ENCODE results near the gene SEC16A.

The SEC16A gene

DNA sequence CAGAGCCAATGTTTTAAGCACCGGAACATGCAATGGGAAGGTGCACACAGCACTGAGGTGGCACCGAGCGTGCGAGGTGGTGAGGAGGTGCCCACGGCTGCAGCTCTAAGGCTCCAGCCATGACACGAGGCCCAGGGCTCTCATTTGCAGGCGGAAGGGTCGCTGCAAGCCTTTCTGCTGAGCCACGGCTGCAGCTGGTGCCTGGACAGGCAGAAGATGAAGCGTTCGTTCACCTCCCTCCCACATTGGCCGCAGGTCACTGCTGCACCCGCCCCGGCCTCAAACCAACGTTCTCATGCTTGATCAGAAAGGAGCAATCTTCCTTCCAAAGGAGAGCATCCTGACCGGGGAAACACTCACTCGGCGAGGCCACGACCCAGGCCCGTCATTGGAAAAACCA lies 38.7 kb downstream of the SEC16A start:
- H3K18ac ChIP-seq (ENCODE audit: low read length), result no peak overlapping the region
- no peak overlapping the region for H3K9ac ChIP-seq (ENCODE audit: low read depth, low read length, poor library complexity)
- no CpG with 5 or more reads among the region's 20 CpGs for WGBS, 2 donors (ENCODE audit: extremely low coverage in 2 of 2, insufficient read length in 2 of 2, insufficient replicate concordance in 1 of 2)
- no peak overlapping the region for H3K23ac ChIP-seq (ENCODE audit: low read depth, low read length, poor library complexity)
- no peak overlapping the region for H4K8ac ChIP-seq (ENCODE audit: low read depth, low read length)
- no peak overlapping the region for H2BK12ac ChIP-seq (ENCODE audit: low read length)
- no peak overlapping the region for H2BK5ac ChIP-seq (ENCODE audit: low read length)
- no peaks in the 10 kb centered on the region for H3K27me3 ChIP-seq (ENCODE audit: control insufficient read depth in 3 of 3, insufficient read depth in 3 of 3, low read depth in 1 of 3, low read length in 3 of 3)
- H4K91ac ChIP-seq (ENCODE audit: low read depth, low read length, poor library complexity), result no peak overlapping the region
- H3K14ac ChIP-seq (ENCODE audit: low read length), result no peak overlapping the region
- H2BK15ac ChIP-seq (ENCODE audit: low read length), result no peak overlapping the region
- no peaks in the 10 kb centered on the region for H3K9me3 ChIP-seq (replicated peaks in 1 of 2; ENCODE audit: control insufficient read depth in 2 of 2, insufficient read depth in 1 of 2, low read depth in 1 of 2, low read length in 2 of 2)
- no peak overlapping the region for H3K4me2 ChIP-seq (ENCODE audit: insufficient read depth, low read length, poor library complexity, severe bottlenecking)
- H2AFZ ChIP-seq (ENCODE audit: low read length), result no peak overlapping the region
- H2BK120ac ChIP-seq (ENCODE audit: low read depth, low read length), result no peak overlapping the region
- peaks cover 61 to 94% of the 10 kb centered on the region in 2 donors for H3K36me3 ChIP-seq (replicated peaks in 1 of 2; ENCODE audit: control insufficient read depth in 2 of 2, insufficient read depth in 2 of 2, low read length in 2 of 2)
- peaks cover 1 to 5% of the 10 kb centered on the region in 2 donors for H3K4me1 ChIP-seq (ENCODE audit: control insufficient read depth in 2 of 2, insufficient read depth in 1 of 2, low read depth in 1 of 2, low read length in 2 of 2)
- peaks cover 3% of the 10 kb centered on the region for H3K79me1 ChIP-seq (ENCODE audit: low read depth, low read length)
- no peak overlapping the region for H2AK5ac ChIP-seq (ENCODE audit: low read depth, low read length)
- H3K27ac ChIP-seq (replicated peaks; ENCODE audit: low read length), result no peak overlapping the region
- H3K4me3 ChIP-seq (ENCODE audit: low read length in 2 of 2), result no peak overlapping the region
- H3K4ac ChIP-seq (ENCODE audit: low read length), result no peak overlapping the region
- DNase-seq (ENCODE audit: low spot score), result no peak

DNA sequence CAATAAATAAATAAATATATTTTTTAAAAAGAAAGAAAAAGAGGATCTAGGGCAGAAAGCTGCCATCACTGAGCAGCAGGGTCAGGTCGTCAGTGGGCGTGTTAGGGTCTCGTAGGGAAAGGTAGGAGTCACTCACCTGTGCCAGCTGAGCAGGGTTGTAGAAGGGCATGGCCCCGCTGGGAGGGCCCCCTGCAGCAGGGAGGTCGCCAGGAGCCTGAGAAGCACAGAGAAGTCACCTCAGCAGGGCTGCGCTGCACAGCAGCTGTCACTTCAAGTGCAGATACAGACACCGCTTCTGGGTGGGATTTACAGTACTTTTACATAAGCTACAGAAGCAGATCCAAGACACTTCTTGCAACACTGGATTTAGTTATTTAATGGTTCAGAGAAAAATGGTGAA lies 39.2 kb downstream of the SEC16A start:
- no CpG with 5 or more reads among the region's 7 CpGs for WGBS, 2 donors (ENCODE audit: extremely low coverage in 2 of 2, insufficient read length in 2 of 2, insufficient replicate concordance in 1 of 2)
- DNase-seq (ENCODE audit: low spot score), result no peak
- Histone ChIP-seq H2AFZ (ENCODE audit: low read length) (no peak overlapping the region), H3K36me3 (replicated peaks in 1 of 2; ENCODE audit: control insufficient read depth in 2 of 2, insufficient read depth in 2 of 2, low read length in 2 of 2) (peaks cover 57 to 89% of the 10 kb centered on the region in 2 donors), H2BK15ac (ENCODE audit: low read length) (no peak overlapping the region), H4K91ac (ENCODE audit: low read depth, low read length, poor library complexity) (no peak overlapping the region), H3K79me1 (ENCODE audit: low read depth, low read length) (peaks cover 5% of the 10 kb centered on the region), H2AK5ac (ENCODE audit: low read depth, low read length) (no peak overlapping the region), H3K27ac (replicated peaks; ENCODE audit: low read length) (no peak overlapping the region), H3K23ac (ENCODE audit: low read depth, low read length, poor library complexity) (no peak overlapping the region), H2BK5ac (ENCODE audit: low read length) (no peak overlapping the region), H3K27me3 (ENCODE audit: control insufficient read depth in 3 of 3, insufficient read depth in 3 of 3, low read depth in 1 of 3, low read length in 3 of 3) (no peaks in the 10 kb centered on the region), H3K9me3 (replicated peaks in 1 of 2; ENCODE audit: control insufficient read depth in 2 of 2, insufficient read depth in 1 of 2, low read depth in 1 of 2, low read length in 2 of 2) (no peaks in the 10 kb centered on the region), H2BK12ac (ENCODE audit: low read length) (no peak overlapping the region), H2BK120ac (ENCODE audit: low read depth, low read length) (no peak overlapping the region), H3K9ac (ENCODE audit: low read depth, low read length, poor library complexity) (no peak overlapping the region), H3K4me1 (ENCODE audit: control insufficient read depth in 2 of 2, insufficient read depth in 1 of 2, low read depth in 1 of 2, low read length in 2 of 2) (peaks cover 1 to 5% of the 10 kb centered on the region in 2 donors), H3K4me2 (ENCODE audit: insufficient read depth, low read length, poor library complexity, severe bottlenecking) (no peak overlapping the region), H3K14ac (ENCODE audit: low read length) (no peak overlapping the region), H4K8ac (ENCODE audit: low read depth, low read length) (no peak overlapping the region), H3K18ac (ENCODE audit: low read length) (no peak overlapping the region), H3K4ac (ENCODE audit: low read length) (no peak overlapping the region), H3K4me3 (ENCODE audit: low read length in 2 of 2) (no peak overlapping the region)

DNA sequence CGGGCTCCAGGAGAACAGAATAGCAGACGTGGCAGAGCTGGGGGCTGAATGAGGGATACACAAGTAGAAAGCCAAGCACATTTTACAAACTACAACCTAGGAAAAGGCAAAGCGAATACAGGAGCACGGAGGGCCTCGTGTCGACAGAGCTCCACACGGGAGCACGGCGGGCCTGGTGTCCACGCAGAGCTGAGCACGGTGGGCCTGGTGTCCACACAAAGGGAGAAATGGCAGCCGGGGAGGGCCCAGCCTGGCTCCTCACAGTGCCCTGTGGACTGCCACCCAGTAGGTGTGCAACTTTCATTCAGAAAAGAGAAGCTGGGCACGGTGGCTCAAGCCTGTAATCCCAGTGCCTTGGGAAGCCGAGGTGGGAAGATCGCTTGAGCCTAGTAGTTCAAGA lies 39.8 kb downstream of the SEC16A start:
- DNase-seq (ENCODE audit: low spot score), result no peak
- Histone ChIP-seq H3K4ac (ENCODE audit: low read length) (no peak overlapping the region), H3K27ac (replicated peaks; ENCODE audit: low read length) (no peak overlapping the region), H2AFZ (ENCODE audit: low read length) (no peak overlapping the region), H3K4me3 (ENCODE audit: low read length in 2 of 2) (no peak overlapping the region), H2BK120ac (ENCODE audit: low read depth, low read length) (no peak overlapping the region), H3K27me3 (ENCODE audit: control insufficient read depth in 3 of 3, insufficient read depth in 3 of 3, low read depth in 1 of 3, low read length in 3 of 3) (no peaks in the 10 kb centered on the region), H4K91ac (ENCODE audit: low read depth, low read length, poor library complexity) (no peak overlapping the region), H3K9ac (ENCODE audit: low read depth, low read length, poor library complexity) (no peak overlapping the region), H2AK5ac (ENCODE audit: low read depth, low read length) (no peak overlapping the region), H2BK5ac (ENCODE audit: low read length) (no peak overlapping the region), H3K36me3 (replicated peaks in 1 of 2; ENCODE audit: control insufficient read depth in 2 of 2, insufficient read depth in 2 of 2, low read length in 2 of 2) (peaks cover 54 to 83% of the 10 kb centered on the region in 2 donors), H3K23ac (ENCODE audit: low read depth, low read length, poor library complexity) (no peak overlapping the region), H4K8ac (ENCODE audit: low read depth, low read length) (no peak overlapping the region), H3K14ac (ENCODE audit: low read length) (no peak overlapping the region), H3K4me2 (ENCODE audit: insufficient read depth, low read length, poor library complexity, severe bottlenecking) (no peak overlapping the region), H3K4me1 (ENCODE audit: control insufficient read depth in 2 of 2, insufficient read depth in 1 of 2, low read depth in 1 of 2, low read length in 2 of 2) (peaks cover 3 to 9% of the 10 kb centered on the region in 2 donors), H3K79me1 (ENCODE audit: low read depth, low read length) (peaks cover 9% of the 10 kb centered on the region), H3K9me3 (replicated peaks in 1 of 2; ENCODE audit: control insufficient read depth in 2 of 2, insufficient read depth in 1 of 2, low read depth in 1 of 2, low read length in 2 of 2) (no peaks in the 10 kb centered on the region), H3K18ac (ENCODE audit: low read length) (no peak overlapping the region), H2BK12ac (ENCODE audit: low read length) (no peak overlapping the region), H2BK15ac (ENCODE audit: low read length) (no peak overlapping the region)
- WGBS, 2 donors (ENCODE audit: extremely low coverage in 2 of 2, insufficient read length in 2 of 2, insufficient replicate concordance in 1 of 2), result no CpG with 5 or more reads among the region's 15 CpGs

DNA sequence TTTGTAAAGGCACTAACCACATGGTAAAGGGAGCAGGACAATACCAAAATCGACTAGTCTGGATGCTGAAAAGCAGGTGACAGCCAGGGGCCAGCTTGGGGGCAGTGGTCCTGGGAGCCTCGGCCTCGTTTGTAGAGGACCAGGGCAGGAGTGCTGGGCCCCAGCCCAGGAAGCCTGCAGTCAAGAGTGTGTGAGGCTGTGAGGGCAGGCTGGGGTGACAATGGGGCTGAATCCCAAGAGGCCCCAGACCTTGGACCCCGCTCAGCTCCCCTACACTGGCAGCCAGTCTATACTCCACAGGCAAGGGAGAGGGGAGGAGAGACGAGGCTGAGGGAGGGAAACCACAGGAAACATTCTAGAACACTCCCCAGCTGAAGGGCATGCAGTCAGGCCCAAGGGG lies 40.6 kb downstream of the SEC16A start:
- no peak overlapping the region for H3K4me2 ChIP-seq (ENCODE audit: insufficient read depth, low read length, poor library complexity, severe bottlenecking)
- no peak overlapping the region for H3K23ac ChIP-seq (ENCODE audit: low read depth, low read length, poor library complexity)
- no peak overlapping the region for H2BK5ac ChIP-seq (ENCODE audit: low read length)
- no peak overlapping the region for H2AK5ac ChIP-seq (ENCODE audit: low read depth, low read length)
- no peak overlapping the region for H2BK12ac ChIP-seq (ENCODE audit: low read length)
- no peaks in the 10 kb centered on the region for H3K9me3 ChIP-seq (replicated peaks in 1 of 2; ENCODE audit: control insufficient read depth in 2 of 2, insufficient read depth in 1 of 2, low read depth in 1 of 2, low read length in 2 of 2)
- H4K91ac ChIP-seq (ENCODE audit: low read depth, low read length, poor library complexity), result no peak overlapping the region
- H3K9ac ChIP-seq (ENCODE audit: low read depth, low read length, poor library complexity), result no peak overlapping the region
- H3K36me3 ChIP-seq (replicated peaks in 1 of 2; ENCODE audit: control insufficient read depth in 2 of 2, insufficient read depth in 2 of 2, low read length in 2 of 2), result peaks cover 49 to 82% of the 10 kb centered on the region in 2 donors
- no peak for DNase-seq (ENCODE audit: low spot score)
- no peak overlapping the region for H3K14ac ChIP-seq (ENCODE audit: low read length)
- H3K4me3 ChIP-seq (ENCODE audit: low read length in 2 of 2), result no peak overlapping the region
- no peak overlapping the region for H3K4ac ChIP-seq (ENCODE audit: low read length)
- H3K79me1 ChIP-seq (ENCODE audit: low read depth, low read length), result peaks cover 16% of the 10 kb centered on the region
- H3K18ac ChIP-seq (ENCODE audit: low read length), result no peak overlapping the region
- H3K27me3 ChIP-seq (ENCODE audit: control insufficient read depth in 3 of 3, insufficient read depth in 3 of 3, low read depth in 1 of 3, low read length in 3 of 3), result no peaks in the 10 kb centered on the region
- H3K27ac ChIP-seq (replicated peaks; ENCODE audit: low read length), result no peak overlapping the region
- no peak overlapping the region for H2BK120ac ChIP-seq (ENCODE audit: low read depth, low read length)
- H4K8ac ChIP-seq (ENCODE audit: low read depth, low read length), result no peak overlapping the region
- no peak overlapping the region for H2AFZ ChIP-seq (ENCODE audit: low read length)
- H2BK15ac ChIP-seq (ENCODE audit: low read length), result no peak overlapping the region
- peaks cover 8 to 16% of the 10 kb centered on the region in 2 donors for H3K4me1 ChIP-seq (ENCODE audit: control insufficient read depth in 2 of 2, insufficient read depth in 1 of 2, low read depth in 1 of 2, low read length in 2 of 2)
- WGBS, 2 donors (ENCODE audit: extremely low coverage in 2 of 2, insufficient read length in 2 of 2, insufficient replicate concordance in 1 of 2), result no CpG with 5 or more reads among the region's 5 CpGs
